Testis (tissue), 2 donors: ENCODE results near the gene AGO3.

ENCODE experiments used
- CTCF ChIP-seq, 3 experiments: fragments of 450-650 bp in 2 of 3; fragments of 200-600 bp in 1 of 3; sonication (generic) in 1 of 3; IDR thresholded peaks; one replicate each; pipeline ENCODE4 v1.5.1; 2016 to 2019; ENCODE audit warnings: antibody characterized with exemption in 3 of 3, mild to moderate bottlenecking in 2 of 3, moderate library complexity in 1 of 3
- POLR2A ChIP-seq: fragments of 450-650 bp; IDR thresholded peaks from one replicate; pipeline ENCODE4 v1.6.1; 2017; ENCODE audit warnings: antibody characterized with exemption, mild to moderate bottlenecking, moderate library complexity

GRCh38 chr1:36096500-36097432 is 165.9 kb downstream of the AGO3 start:
- TF ChIP-seq CTCF (IDR thresholded peaks at IDR 0.05) (peak in 1 of 3 experiments; percentile 32), POLR2A (no peak)
